GM12892 (cell line): ENCODE measurements around the gene KCNQ1OT1.

Source experiments
- DNase-seq: peaks from one replicate; pipeline ENCODE4 v3.0.0; 2011; ENCODE audit not compliant: insufficient read length
- FAIRE-seq: peaks from 2 replicates; lab custom pipeline; 2011; peaks lifted over from hg19 to GRCh38; lab: Jason Lieb, UNC
- POLR2A ChIP-seq: IDR thresholded peaks from 2 replicates; pipeline ENCODE4 v1.6.1; 2011; ENCODE audit warnings: low read depth, low read length, control low read depth
- POLR2AphosphoS5 ChIP-seq: IDR thresholded peaks from 2 replicates; pipeline ENCODE4 v1.6.1; 2011; ENCODE audit warnings: low read depth, low read length, control low read depth
- TAF1 ChIP-seq: IDR thresholded peaks from 2 replicates; pipeline ENCODE4 v1.6.1; 2011; ENCODE audit warnings: low read depth, mild to moderate bottlenecking, control low read depth, low read length, borderline replicate concordance

The KCNQ1OT1 gene

GRCh38 chr11:2561696-2562581, 137.9 kb downstream of the KCNQ1OT1 start:
- FAIRE-seq = no peak
- no peak for DNase-seq
- TF ChIP-seq POLR2AphosphoS5 (no peak), POLR2A (no peak)

GRCh38 chr11:2559527-2560311, 140.1 kb downstream of the KCNQ1OT1 start:
- DNase-seq = no peak
- FAIRE-seq = no peak
- TF ChIP-seq POLR2A (no peak), TAF1 (no peak), POLR2AphosphoS5 (no peak)

GRCh38 chr11:2558861-2559526, 140.8 kb downstream of the KCNQ1OT1 start:
- TF ChIP-seq POLR2A (no peak), TAF1 (no peak), POLR2AphosphoS5 (no peak)
- FAIRE-seq (no peak), DNase-seq (no peak)

GRCh38 chr11:2558397-2558796, 141.4 kb downstream of the KCNQ1OT1 start:
- FAIRE-seq (no peak), DNase-seq (no peak)
- TF ChIP-seq POLR2A (no peak), POLR2AphosphoS5 (no peak), TAF1 (no peak)
